HG03139 (cell line): ENCODE data around the gene TMEM203.

Source experiments
- ATAC-seq: cut with Tn5 transposase; IDR thresholded peaks from one replicate; pipeline ENCODE4 v1.9.1; 2021; ENCODE audit not compliant: unreplicated experiment

The TMEM203 gene

GRCh38 chr9:137182836-137183235 lies 22.6 kb downstream of the TMEM203 start:
- ATAC-seq, result no peak

GRCh38 chr9:137181680-137182079 lies 23.8 kb downstream of the TMEM203 start:
- ATAC-seq, result no peak

GRCh38 chr9:137180491-137180890 lies 25.0 kb downstream of the TMEM203 start:
- ATAC-seq, result no peak

- ATAC-seq, result no peak
Measured at GRCh38 chr9:137179761-137180160, 25.7 kb downstream of the TMEM203 start.

- no peak for ATAC-seq
Measured at GRCh38 chr9:137178939-137179630, 26.4 kb downstream of the TMEM203 start.

- ATAC-seq, result no peak
Measured at GRCh38 chr9:137178201-137178938, 27.1 kb downstream of the TMEM203 start.

- ATAC-seq, result no peak
Measured at GRCh38 chr9:137176302-137177182, 28.9 kb downstream of the TMEM203 start.

GRCh38 chr9:137175345-137175961 lies 30.0 kb downstream of the TMEM203 start:
- ATAC-seq, result no peak

- ATAC-seq, result no peak
Measured at GRCh38 chr9:137174722-137175293, 30.6 kb downstream of the TMEM203 start.

- ATAC-seq, result no peak
Measured at GRCh38 chr9:137173796-137174664, 31.4 kb downstream of the TMEM203 start.

- ATAC-seq, result no peak
Measured at GRCh38 chr9:137172901-137173795, 32.3 kb downstream of the TMEM203 start.

GRCh38 chr9:137171149-137171900 lies 34.1 kb downstream of the TMEM203 start:
- ATAC-seq, result no peak

- no peak for ATAC-seq
Measured at GRCh38 chr9:137170486-137171148, 34.8 kb downstream of the TMEM203 start.

- no peak for ATAC-seq
Measured at GRCh38 chr9:137169896-137170358, 35.5 kb downstream of the TMEM203 start, which contains the start of gene LRRC26. TSS of gene LRRC26 (minus strand) at chr9:137170051. CDS start at chr9:137169943, 108 bp downstream.

- ATAC-seq, result no peak
Measured at GRCh38 chr9:137168904-137169856, 36.3 kb downstream of the TMEM203 start.

- no peak for ATAC-seq
Measured at GRCh38 chr9:137168573-137168903, 36.9 kb downstream of the TMEM203 start.
